Caco-2 (cell line): ENCODE results near the gene PRPH. TPM values are rescaled to one million over a fixed set of nuclear protein-coding genes. Genes with fewer than 3 reads are reported as not detected.
A peak's percentile ranks its signal among the peaks of the same experiment; 100 is the strongest.

Experiments used
- BruUV-seq: library from RNA; stranded (reverse); fragments of 400-500 nt; replicated peaks from 2 replicates; lab custom pipeline; 2021; lab: Mats Ljungman, UMichigan
- CTCF ChIA-PET: fragments of 300-600 bp; sonication (Branson Sonifier 250); formaldehyde crosslinking; loops from one replicate; lab custom pipeline; 2022; ENCODE audit warnings: antibody characterized with exemption; lab: Charles Lee
- POLR2A ChIA-PET: fragments of 300-600 bp; sonication (Branson Sonifier 250); formaldehyde crosslinking; loops from one replicate; lab custom pipeline; 2022; ENCODE audit warnings: antibody characterized with exemption; lab: Charles Lee
- DNase-seq, 2 experiments: peaks; one replicate each; pipeline versions ENCODE4 v3.0.0 to v3.0.0-alpha.2; 2020 to 2022
- H3K27me3 ChIP-seq: replicated peaks from 2 replicates; pipeline ENCODE4 v1.6.0; 2011; ENCODE audit warnings: low read length; ENCODE audit not compliant: control insufficient read depth, insufficient read depth
- H3K36me3 ChIP-seq: 2 replicates; pipeline ENCODE4 v1.5.1; 2011; ENCODE audit warnings: low read length; ENCODE audit not compliant: control insufficient read depth, insufficient read depth
- H3K4me1 ChIP-seq: fragments of 250-450 bp; sonication (Bioruptor Pico); 2 replicates; pipeline ENCODE4 v1.5.1; 2020; ENCODE audit warnings: mild to moderate bottlenecking
- H3K4me3 ChIP-seq: 2 replicates; pipeline ENCODE4 v1.5.1; 2011; ENCODE audit warnings: low read depth, mild to moderate bottlenecking, control low read depth, low read length
- H3K9me3 ChIP-seq: fragments of 250-450 bp; sonication (Bioruptor Pico); 2 replicates; pipeline ENCODE4 v1.5.1; 2020; ENCODE audit warnings: mild to moderate bottlenecking, moderate library complexity
- H3K27ac Mint-ChIP-seq: one replicate; pipeline ENCODE4 v1.8.0; 2022; ENCODE audit warnings: mixed read lengths; ENCODE audit not compliant: unreplicated experiment
- H3K27me3 Mint-ChIP-seq: one replicate; pipeline ENCODE4 v1.8.0; 2022; ENCODE audit warnings: mixed read lengths; ENCODE audit not compliant: insufficient read depth, unreplicated experiment
- H3K36me3 Mint-ChIP-seq: one replicate; pipeline ENCODE4 v1.8.0; 2022; ENCODE audit warnings: mild to moderate bottlenecking, mixed read lengths; ENCODE audit not compliant: insufficient read depth, unreplicated experiment
- H3K4me1 Mint-ChIP-seq: one replicate; pipeline ENCODE4 v1.8.0; 2022; ENCODE audit warnings: low read depth, mixed read lengths; ENCODE audit not compliant: unreplicated experiment
- H3K4me3 Mint-ChIP-seq: one replicate; pipeline ENCODE4 v1.8.0; 2022; ENCODE audit warnings: mild to moderate bottlenecking, moderate library complexity, mixed read lengths; ENCODE audit not compliant: unreplicated experiment
- H3K9me3 Mint-ChIP-seq: one replicate; pipeline ENCODE4 v1.8.0; 2022; ENCODE audit warnings: mixed read lengths; ENCODE audit not compliant: unreplicated experiment
- CTCF ChIP-seq, 2 experiments: fragments of 200-600 bp in 1 of 2; IDR thresholded peaks; 1 replicate in 1 of 2; 2 replicates in 1 of 2; pipeline versions ENCODE4 v1.5.1 to v1.8.0; 2011 to 2022; ENCODE audit warnings: antibody characterized with exemption in 1 of 2, control low read depth in 1 of 2, inconsistent platforms in 1 of 2, low read depth in 1 of 2, low read length in 1 of 2, mild to moderate bottlenecking in 1 of 2, moderate library complexity in 1 of 2; ENCODE audit not compliant: insufficient read depth in 1 of 2, severe bottlenecking in 1 of 2, unreplicated experiment in 1 of 2
- intact Hi-C: fragments of 100-400 bp; cut with micrococcal nuclease; formaldehyde crosslinking; loops from one replicate; pipeline ENCODE4 v1.10.0; 2022; ENCODE audit not compliant: unreplicated experiment
- total RNA-seq: library from RNA; stranded (reverse); gene quantifications from 2 replicates; pipeline ENCODE4 v1.2.3, GENCODE V29; 2022

The PRPH gene
- total RNA-seq, 1 experiment from 2014 or later, result 4.9 TPM

GRCh38 chr12:49342914-49343731, 48.2 kb downstream of the PRPH start:
- H3K9me3 ChIP-seq, result no peaks in the 10 kb centered on the region
- no peak overlapping the region for H3K4me3 ChIP-seq
- H3K27me3 ChIP-seq, result no peaks in the 10 kb centered on the region
- H3K27me3 Mint-ChIP-seq, result no peaks in the 10 kb centered on the region
- H3K36me3 Mint-ChIP-seq, result peaks cover 18% of the 10 kb centered on the region
- H3K27ac Mint-ChIP-seq, result no peak overlapping the region
- peaks cover 4% of the 10 kb centered on the region for H3K4me1 ChIP-seq
- ChIA-PET CTCF (interaction anchor here (2.1 to 2.9 kb wide), 3 partner anchors 11 to 46 kb away, joined by 10 to 36 read pairs (median 16); partner anchors contain the start of gene TROAP), POLR2A (no interaction called here)
- H3K9me3 Mint-ChIP-seq, result no peaks in the 10 kb centered on the region
- intact Hi-C loops, result no loop called here
- DNase-seq, result no peak
- no TSS peak for BruUV-seq
- H3K4me3 Mint-ChIP-seq, result peak overlapping the region; percentile 38
- H3K4me1 Mint-ChIP-seq, result peaks cover 6% of the 10 kb centered on the region
- no peak for TF ChIP-seq CTCF (IDR thresholded peaks at IDR 0.05; ENCODE audit: insufficient read depth in 1 of 2, low read depth in 1 of 2, low read length in 1 of 2, severe bottlenecking in 1 of 2, unreplicated experiment in 1 of 2)
- no peaks in the 10 kb centered on the region for H3K36me3 ChIP-seq

- Histone ChIP-seq H3K27me3 (no peaks in the 10 kb centered on the region), H3K4me1 (peaks cover 16% of the 10 kb centered on the region), H3K36me3 (0 out of 2 replicates have a peak, but pooled peaks cover 1% of the 10 kb centered on the region), H3K9me3 (no peaks in the 10 kb centered on the region), H3K4me3 (no peak overlapping the region)
- H3K4me1 Mint-ChIP-seq, result peaks cover 12% of the 10 kb centered on the region
- H3K36me3 Mint-ChIP-seq, result peaks cover 18% of the 10 kb centered on the region
- H3K4me3 Mint-ChIP-seq, result peak overlapping the region; percentile 90
- CTCF ChIA-PET, result no interaction called here
- no peaks in the 10 kb centered on the region for H3K27me3 Mint-ChIP-seq
- DNase-seq, result peak in 1 of 2 experiments; percentile 33
- no TSS peak for BruUV-seq
- TF ChIP-seq CTCF (IDR thresholded peaks at IDR 0.05; ENCODE audit: insufficient read depth in 1 of 2, low read depth in 1 of 2, low read length in 1 of 2, severe bottlenecking in 1 of 2, unreplicated experiment in 1 of 2), result no peak
- intact Hi-C loops, result no loop called here
- H3K27ac Mint-ChIP-seq, result no peak overlapping the region
- no peaks in the 10 kb centered on the region for H3K9me3 Mint-ChIP-seq
- POLR2A ChIA-PET, result no interaction called here
Observed at GRCh38 chr12:49344486-49345050, 49.6 kb downstream of the PRPH start.

GRCh38 chr12:49345051-49345824, 50.3 kb downstream of the PRPH start:
- peaks cover 14% of the 10 kb centered on the region for H3K4me1 Mint-ChIP-seq
- ChIA-PET POLR2A (no interaction called here), CTCF (interaction anchor here (2.6 to 3.5 kb wide), 5 partner anchors 7 to 22 kb away, joined by 30 to 153 read pairs (median 49); partner anchors contain the start of genes C1QL4, SPATS2 and TROAP)
- Histone ChIP-seq H3K9me3 (no peaks in the 10 kb centered on the region), H3K4me1 (peaks cover 16% of the 10 kb centered on the region), H3K4me3 (peak overlapping the region; percentile 43), H3K27me3 (no peaks in the 10 kb centered on the region), H3K36me3 (0 out of 2 replicates have a peak, but pooled peaks cover 1% of the 10 kb centered on the region)
- intact Hi-C loops, result no loop called here
- no peaks in the 10 kb centered on the region for H3K27me3 Mint-ChIP-seq
- H3K27ac Mint-ChIP-seq, result no peak overlapping the region
- H3K9me3 Mint-ChIP-seq, result no peaks in the 10 kb centered on the region
- TF ChIP-seq CTCF (IDR thresholded peaks at IDR 0.05; ENCODE audit: insufficient read depth in 1 of 2, low read depth in 1 of 2, low read length in 1 of 2, severe bottlenecking in 1 of 2, unreplicated experiment in 1 of 2), result no peak
- peak overlapping the region; percentile 90 for H3K4me3 Mint-ChIP-seq
- peak; percentile 52 to 53 for DNase-seq
- no TSS peak for BruUV-seq
- H3K36me3 Mint-ChIP-seq, result peaks cover 18% of the 10 kb centered on the region
